Endodermal cell (in vitro differentiated cells): Measurements from ENCODE around the gene ERBB4. TPM values are rescaled to one million over a fixed set of nuclear protein-coding genes. Genes with fewer than 3 reads are reported as not detected.
"Not testable (repeated sequence)": the region's sequence is repeated elsewhere in the genome, so short reads cannot be mapped to it uniquely, and the experiment has no call there.

Source experiments
- DNase-seq: peaks from one replicate; pipeline ENCODE4 v3.0.0-alpha.2; 2017
- H3K27ac ChIP-seq: 2 replicates; pipeline ENCODE4 v1.5.1; 2013; ENCODE audit warnings: mild to moderate bottlenecking, low read depth, low read length, moderate library complexity
- H3K27me3 ChIP-seq: 2 replicates; pipeline ENCODE4 v1.6.1; 2013; ENCODE audit warnings: mild to moderate bottlenecking, low read length, moderate library complexity; ENCODE audit not compliant: insufficient read depth, control insufficient read depth, poor library complexity, severe bottlenecking
- H3K36me3 ChIP-seq: 2 replicates; pipeline ENCODE4 v1.7.0; 2013; ENCODE audit warnings: mild to moderate bottlenecking, low read length, moderate library complexity; ENCODE audit not compliant: control insufficient read depth, insufficient read depth
- H3K4me1 ChIP-seq: one replicate; pipeline ENCODE4 v1.7.0; 2013; ENCODE audit warnings: low read length; ENCODE audit not compliant: control insufficient read depth, insufficient read depth
- H3K4me3 ChIP-seq: 2 replicates; pipeline ENCODE4 v1.5.1; 2013; ENCODE audit warnings: mild to moderate bottlenecking, low read length, moderate library complexity
- H3K9ac ChIP-seq: 2 replicates; pipeline ENCODE4 v1.6.1; 2013; ENCODE audit warnings: mild to moderate bottlenecking, low read length, moderate library complexity; ENCODE audit not compliant: poor library complexity, severe bottlenecking; ENCODE audit errors: extremely low read depth
- H3K9me3 ChIP-seq: 2 replicates; pipeline ENCODE4 v1.6.1; 2013; ENCODE audit warnings: mild to moderate bottlenecking, low read length, moderate library complexity; ENCODE audit not compliant: control insufficient read depth
- H3K27ac Mint-ChIP-seq: 2 replicates; pipeline ENCODE4 v1.8.0; 2020; ENCODE audit warnings: mixed read lengths
- H3K27me3 Mint-ChIP-seq: 2 replicates; pipeline ENCODE4 v1.8.0; 2021; ENCODE audit warnings: mild to moderate bottlenecking, mixed read lengths; ENCODE audit not compliant: insufficient read depth
- H3K36me3 Mint-ChIP-seq: 2 replicates; pipeline ENCODE4 v1.8.0; 2020; ENCODE audit warnings: low read depth, mixed read lengths
- H3K4me1 Mint-ChIP-seq: 2 replicates; pipeline ENCODE4 v1.8.0; 2020; ENCODE audit warnings: mixed read lengths
- H3K4me3 Mint-ChIP-seq: 2 replicates; pipeline ENCODE4 v1.8.0; 2020; ENCODE audit warnings: mild to moderate bottlenecking, moderate library complexity, mixed read lengths
- H3K9me3 Mint-ChIP-seq: 2 replicates; pipeline ENCODE4 v1.8.0; 2020; ENCODE audit warnings: mild to moderate bottlenecking, mixed read lengths
- WGBS, 2 experiments: methylation state at CpG; one replicate each; pipeline versions ENCODE4 v1.1.5 to v1.1.7; 2013; ENCODE audit warnings: missing lambda C conversion rate in 2 of 2, mixed read lengths in 1 of 2; ENCODE audit not compliant: insufficient coverage in 1 of 2, insufficient read length in 1 of 2; 5-methylcytosine and 5-hydroxymethylcytosine counted together
- total RNA-seq, 2 donors: library from RNA; stranded (reverse); fragmentation: NEBNext Ultra II Directional in 1 of 2; extraction: Animal tissue kit (Norgen Biotek cat#: 25700) in 1 of 2; gene quantifications; 2 replicates in 1 of 2; 3 replicates in 1 of 2; pipeline ENCODE4 v1.2.1, GENCODE V29; 2021
- TF ChIP-seq, protein P1 (sequence below): fragments of 200-600 bp; sonication (generic); conservative IDR thresholded peaks from 2 replicates; pipeline ENCODE4 v1.5.0; 2021; ENCODE audit warnings: antibody characterized with exemption, mild to moderate bottlenecking

Gene ERBB4
- total RNA-seq, 2 donors from 2014 or later = 154 to 158 TPM

DNA sequence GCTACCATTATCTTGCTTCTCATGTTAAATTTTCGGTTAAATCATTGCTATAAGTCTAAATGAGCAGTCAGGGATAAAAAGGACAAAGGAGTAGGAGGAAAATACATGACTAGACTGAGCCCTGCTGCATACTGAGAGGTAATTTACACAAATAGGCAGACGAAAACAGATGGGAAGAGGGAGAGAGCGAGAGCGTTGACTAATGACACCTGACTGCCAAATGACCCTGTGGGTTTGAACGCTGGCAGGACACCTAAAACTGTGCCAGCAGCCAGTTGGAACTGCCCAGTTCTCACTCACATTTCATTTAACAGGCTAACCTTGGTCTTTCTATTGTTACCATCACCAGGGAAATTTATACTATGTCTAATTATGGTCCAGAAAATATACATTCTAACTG lies 1004.0 kb downstream of the ERBB4 start:
- peak overlapping the region; percentile 23 for H3K27ac Mint-ChIP-seq
- DNase-seq = no peak
- no peaks in the 10 kb centered on the region for H3K36me3 ChIP-seq
- H3K27me3 Mint-ChIP-seq = no peaks in the 10 kb centered on the region
- peaks cover 25% of the 10 kb centered on the region for H3K4me1 Mint-ChIP-seq
- peaks cover 10% of the 10 kb centered on the region for H3K9me3 ChIP-seq
- H3K27me3 ChIP-seq = no peaks in the 10 kb centered on the region
- peaks cover 22% of the 10 kb centered on the region for H3K36me3 Mint-ChIP-seq
- peak overlapping the region; percentile 27 for H3K27ac ChIP-seq
- peaks cover 9% of the 10 kb centered on the region for H3K9me3 Mint-ChIP-seq
- no peak overlapping the region for H3K4me3 ChIP-seq
- H3K4me1 ChIP-seq = peaks cover 7% of the 10 kb centered on the region
- TF ChIP-seq, protein P1, sequence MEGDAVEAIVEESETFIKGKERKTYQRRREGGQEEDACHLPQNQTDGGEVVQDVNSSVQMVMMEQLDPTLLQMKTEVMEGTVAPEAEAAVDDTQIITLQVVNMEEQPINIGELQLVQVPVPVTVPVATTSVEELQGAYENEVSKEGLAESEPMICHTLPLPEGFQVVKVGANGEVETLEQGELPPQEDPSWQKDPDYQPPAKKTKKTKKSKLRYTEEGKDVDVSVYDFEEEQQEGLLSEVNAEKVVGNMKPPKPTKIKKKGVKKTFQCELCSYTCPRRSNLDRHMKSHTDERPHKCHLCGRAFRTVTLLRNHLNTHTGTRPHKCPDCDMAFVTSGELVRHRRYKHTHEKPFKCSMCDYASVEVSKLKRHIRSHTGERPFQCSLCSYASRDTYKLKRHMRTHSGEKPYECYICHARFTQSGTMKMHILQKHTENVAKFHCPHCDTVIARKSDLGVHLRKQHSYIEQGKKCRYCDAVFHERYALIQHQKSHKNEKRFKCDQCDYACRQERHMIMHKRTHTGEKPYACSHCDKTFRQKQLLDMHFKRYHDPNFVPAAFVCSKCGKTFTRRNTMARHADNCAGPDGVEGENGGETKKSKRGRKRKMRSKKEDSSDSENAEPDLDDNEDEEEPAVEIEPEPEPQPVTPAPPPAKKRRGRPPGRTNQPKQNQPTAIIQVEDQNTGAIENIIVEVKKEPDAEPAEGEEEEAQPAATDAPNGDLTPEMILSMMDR = no peak
- H3K9ac ChIP-seq = no peak overlapping the region
- H3K4me3 Mint-ChIP-seq = no peak overlapping the region
- 82 to 86% methylated on average over 5 of the region's 5 CpGs for WGBS, 2 experiments

DNA sequence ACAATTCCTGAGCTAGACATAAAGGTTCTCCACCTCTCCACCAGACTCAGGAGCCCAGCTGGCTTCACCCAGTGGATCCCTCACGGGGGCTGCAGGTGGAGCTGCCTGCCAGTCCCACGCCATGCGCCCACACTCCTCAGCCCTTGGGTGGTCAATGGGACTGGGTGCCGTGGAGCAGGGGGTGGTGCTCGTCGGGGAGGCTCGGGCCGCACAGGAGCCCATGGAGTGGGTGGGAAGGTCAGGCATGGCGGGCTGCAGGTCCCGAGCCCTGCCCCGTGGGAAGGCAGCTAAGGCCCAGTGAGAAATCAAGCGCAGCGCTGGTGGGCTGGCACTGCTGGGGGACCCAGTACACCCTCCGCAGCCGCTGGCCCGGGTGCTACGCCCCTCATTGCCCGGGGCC lies 1014.4 kb downstream of the ERBB4 start:
- H3K36me3 Mint-ChIP-seq = peaks cover 68% of the 10 kb centered on the region
- H3K9me3 ChIP-seq = peaks cover 43% of the 10 kb centered on the region
- not testable (repeated sequence) for H3K4me1 Mint-ChIP-seq, H3K4me3 Mint-ChIP-seq, H3K27me3 ChIP-seq, H3K27ac Mint-ChIP-seq, H3K9ac ChIP-seq, H3K27ac ChIP-seq, H3K4me1 ChIP-seq, H3K4me3 ChIP-seq, H3K27me3 Mint-ChIP-seq, DNase-seq
- peaks cover 35% of the 10 kb centered on the region for H3K9me3 Mint-ChIP-seq
- WGBS, 2 experiments = 94 to 100% methylated on average over 1 to 18 of the region's 18 CpGs
- peaks cover 26% of the 10 kb centered on the region for H3K36me3 ChIP-seq

DNA sequence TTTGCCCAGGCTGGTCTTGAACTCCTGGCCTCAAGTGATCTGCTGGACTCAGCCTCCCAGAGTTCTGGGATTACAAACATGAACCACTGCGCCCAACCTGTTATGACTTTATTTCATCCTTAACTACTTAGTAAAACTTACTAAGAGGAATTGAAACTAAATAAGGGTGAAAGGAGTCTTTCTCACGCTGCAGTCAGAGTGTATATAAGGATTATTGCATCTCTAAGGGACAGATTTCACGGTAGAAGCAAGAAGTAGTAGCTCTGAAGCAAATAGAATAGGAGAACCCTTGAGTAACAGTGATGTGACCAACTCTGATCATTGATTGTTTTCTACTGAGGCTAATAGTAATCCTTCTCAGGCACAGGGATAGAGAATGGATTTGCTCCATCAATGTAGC lies 1022.1 kb downstream of the ERBB4 start:
- no peaks in the 10 kb centered on the region for H3K27me3 Mint-ChIP-seq
- WGBS, 2 experiments = 99 to 100% methylated on average over 2 to 3 of the region's 3 CpGs
- no peak overlapping the region for H3K27ac Mint-ChIP-seq
- TF ChIP-seq, protein P1 = no peak
- Histone ChIP-seq H3K36me3 (peaks cover 5% of the 10 kb centered on the region), H3K27ac (no peak overlapping the region), H3K27me3 (no peaks in the 10 kb centered on the region), H3K4me1 (no peaks in the 10 kb centered on the region), H3K9me3 (no peaks in the 10 kb centered on the region), H3K4me3 (no peak overlapping the region), H3K9ac (no peak overlapping the region)
- H3K9me3 Mint-ChIP-seq = no peaks in the 10 kb centered on the region
- DNase-seq = no peak
- peaks cover 4% of the 10 kb centered on the region for H3K4me1 Mint-ChIP-seq
- H3K36me3 Mint-ChIP-seq = peaks cover 32% of the 10 kb centered on the region
- no peak overlapping the region for H3K4me3 Mint-ChIP-seq

DNA sequence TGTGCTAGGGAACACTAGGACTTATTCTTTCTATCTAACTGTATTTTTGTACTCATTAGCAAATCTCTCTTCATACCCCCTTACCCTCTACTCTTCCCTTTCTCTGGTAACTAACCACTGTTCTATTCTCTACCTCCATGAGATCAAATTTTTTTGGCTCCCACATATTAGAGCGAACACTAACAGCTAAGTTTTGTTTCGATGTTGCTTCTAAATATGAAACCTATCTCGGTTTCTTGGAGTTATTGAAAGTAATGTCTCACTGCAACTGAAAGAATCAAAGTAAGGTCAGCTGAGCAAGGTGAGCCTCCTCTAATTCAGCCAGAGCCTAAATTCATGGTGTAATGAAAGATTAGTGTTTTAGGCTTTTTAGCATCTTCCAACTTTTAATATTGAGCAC lies 1024.6 kb downstream of the ERBB4 start:
- Histone ChIP-seq H3K27me3 (no peaks in the 10 kb centered on the region), H3K9me3 (no peaks in the 10 kb centered on the region), H3K4me3 (no peak overlapping the region), H3K36me3 (peaks cover 5% of the 10 kb centered on the region), H3K27ac (peak overlapping the region; percentile 87), H3K4me1 (no peaks in the 10 kb centered on the region), H3K9ac (no peak overlapping the region)
- H3K36me3 Mint-ChIP-seq = peaks cover 29% of the 10 kb centered on the region
- no peak overlapping the region for H3K27ac Mint-ChIP-seq
- DNase-seq = no peak
- 94 to 100% methylated on average over 2 to 3 of the region's 3 CpGs for WGBS, 2 experiments
- TF ChIP-seq, protein P1 = no peak
- H3K4me3 Mint-ChIP-seq = no peak overlapping the region
- peaks cover 3% of the 10 kb centered on the region for H3K9me3 Mint-ChIP-seq
- peaks cover 4% of the 10 kb centered on the region for H3K4me1 Mint-ChIP-seq
- no peaks in the 10 kb centered on the region for H3K27me3 Mint-ChIP-seq
